Measurements from ENCODE around the gene ATP6V0B. TPM values are rescaled to one million over a fixed set of nuclear protein-coding genes. Genes with fewer than 3 reads are reported as not detected.

ATP6V0B gene
- total and polyA plus RNA-seq, 2 donors (not counting 3 experiments of a cell fraction or from before 2014, with no cell fraction given), result 110 to 325 TPM

DNA sequence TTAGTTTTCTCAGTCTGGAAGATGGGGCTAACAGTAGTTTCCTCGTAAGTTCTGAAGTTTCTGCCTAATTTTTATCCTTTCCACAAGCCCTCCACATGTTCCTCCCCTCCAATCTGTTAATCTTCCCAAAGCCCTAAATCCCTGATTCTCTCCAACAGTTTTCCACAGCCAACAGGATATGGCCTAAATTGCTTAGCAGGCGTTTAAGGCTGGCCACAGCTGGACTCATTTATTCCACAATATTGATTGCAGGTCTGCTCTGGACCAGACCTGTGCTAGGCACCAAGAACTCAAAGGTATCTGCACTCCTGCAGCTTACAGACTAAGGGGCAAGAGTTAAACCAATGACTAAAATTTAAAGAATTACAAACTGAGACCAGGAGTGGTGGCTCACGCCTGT, 52.6 kb downstream of the ATP6V0B start:
- no peak overlapping the region for H3K27ac ChIP-seq (ENCODE audit: insufficient read depth, low read depth, low read length)
- FAIRE-seq (no peak), DNase-seq (ENCODE audit: low read depth, low spot score) (no peak)
- peaks cover 7% of the 10 kb centered on the region for H3K4me1 ChIP-seq (ENCODE audit: control insufficient read depth, extremely low read depth, insufficient read depth, low read length)
- H3K27me3 ChIP-seq (ENCODE audit: control insufficient read depth in 2 of 2, insufficient read depth in 2 of 2, low read length in 2 of 2), result no peaks in the 10 kb centered on the region
- no peaks in the 10 kb centered on the region for H3K79me2 ChIP-seq (ENCODE audit: control insufficient read depth, insufficient read depth, low read length)
- H3K4me2 ChIP-seq (ENCODE audit: insufficient read depth, low read length), result no peak overlapping the region
- H3K4me3 ChIP-seq (replicated peaks in 1 of 3; ENCODE audit: insufficient read depth in 1 of 3, low read depth in 1 of 3, low read length in 3 of 3), result no peak overlapping the region
- no peaks in the 10 kb centered on the region for H3K36me3 ChIP-seq (ENCODE audit: control insufficient read depth in 2 of 2, extremely low read depth in 1 of 2, insufficient read depth in 2 of 2, low read length in 2 of 2)
- no peak overlapping the region for H2AFZ ChIP-seq (ENCODE audit: low read depth, low read length)
- intact Hi-C loops (cut with micrococcal nuclease) (no loop called here), dilution Hi-C loops (cut with MboI; ENCODE audit: extremely low pct_ligation_motif_present, low sequenced_read_pairs) (no loop called here)
- H3K9me3 ChIP-seq (replicated peaks; ENCODE audit: control insufficient read depth, insufficient read depth, low read length), result no peaks in the 10 kb centered on the region
- no peak overlapping the region for H3K9ac ChIP-seq (replicated peaks; ENCODE audit: extremely low read depth, insufficient read depth, low read length)
- no TSS peak for BruUV-seq (replicated peaks)
- H3K9me1 ChIP-seq (replicated peaks; ENCODE audit: control insufficient read depth, extremely low read depth, insufficient read depth, low read length), result no peaks in the 10 kb centered on the region
- ChIA-PET POLR2A (no interaction called here), CTCF (interaction anchor here (0.7 to 1.2 kb wide), 5 partner anchors 10 to 28 kb away, joined by 3 read pairs; no protein-coding TSS in a partner anchor)
- no peak for TF ChIP-seq POLR2A (IDR thresholded peaks at IDR 0.05; ENCODE audit: low read depth, low read length)
- no peak for TF ChIP-seq MYC (IDR thresholded peaks at IDR 0.05; ENCODE audit: low read depth, low read length)
- TF ChIP-seq JUN (IDR thresholded peaks at IDR 0.05; ENCODE audit: borderline replicate concordance, insufficient read depth, insufficient read length, low read depth), result no peak
- TF ChIP-seq, protein P1, sequence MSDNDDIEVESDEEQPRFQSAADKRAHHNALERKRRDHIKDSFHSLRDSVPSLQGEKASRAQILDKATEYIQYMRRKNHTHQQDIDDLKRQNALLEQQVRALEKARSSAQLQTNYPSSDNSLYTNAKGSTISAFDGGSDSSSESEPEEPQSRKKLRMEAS (IDR thresholded peaks at IDR 0.05; ENCODE audit: insufficient read depth, insufficient read length), result no peak
- TF ChIP-seq FOS (IDR thresholded peaks at IDR 0.05; ENCODE audit: borderline replicate concordance, insufficient read depth, low read length), result no peak
- no peak for TF ChIP-seq POLR2AphosphoS5 (IDR thresholded peaks at IDR 0.05; ENCODE audit: insufficient read depth, low read depth, low read length)
- no peak for TF ChIP-seq EZH2 (IDR thresholded peaks at IDR 0.05; ENCODE audit: borderline replicate concordance, low read depth, low read length, severe bottlenecking)
- TF ChIP-seq, protein P2, sequence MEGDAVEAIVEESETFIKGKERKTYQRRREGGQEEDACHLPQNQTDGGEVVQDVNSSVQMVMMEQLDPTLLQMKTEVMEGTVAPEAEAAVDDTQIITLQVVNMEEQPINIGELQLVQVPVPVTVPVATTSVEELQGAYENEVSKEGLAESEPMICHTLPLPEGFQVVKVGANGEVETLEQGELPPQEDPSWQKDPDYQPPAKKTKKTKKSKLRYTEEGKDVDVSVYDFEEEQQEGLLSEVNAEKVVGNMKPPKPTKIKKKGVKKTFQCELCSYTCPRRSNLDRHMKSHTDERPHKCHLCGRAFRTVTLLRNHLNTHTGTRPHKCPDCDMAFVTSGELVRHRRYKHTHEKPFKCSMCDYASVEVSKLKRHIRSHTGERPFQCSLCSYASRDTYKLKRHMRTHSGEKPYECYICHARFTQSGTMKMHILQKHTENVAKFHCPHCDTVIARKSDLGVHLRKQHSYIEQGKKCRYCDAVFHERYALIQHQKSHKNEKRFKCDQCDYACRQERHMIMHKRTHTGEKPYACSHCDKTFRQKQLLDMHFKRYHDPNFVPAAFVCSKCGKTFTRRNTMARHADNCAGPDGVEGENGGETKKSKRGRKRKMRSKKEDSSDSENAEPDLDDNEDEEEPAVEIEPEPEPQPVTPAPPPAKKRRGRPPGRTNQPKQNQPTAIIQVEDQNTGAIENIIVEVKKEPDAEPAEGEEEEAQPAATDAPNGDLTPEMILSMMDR (IDR thresholded peaks at IDR 0.05; ENCODE audit: extremely low read depth in 1 of 2, insufficient read depth in 1 of 2, low read depth in 1 of 2, low read length in 2 of 2), result no peak
- no peak for TF ChIP-seq GATA2 (IDR thresholded peaks at IDR 0.05; ENCODE audit: insufficient read depth, insufficient read length, low read depth, low read length)
- no peaks in the 10 kb centered on the region for H4K20me1 ChIP-seq (replicated peaks; ENCODE audit: control insufficient read depth, extremely low read depth, insufficient read depth, low read length)

Other genes starting within 250 kb of the ATP6V0B start
- gene ARTN, start 41.2 kb upstream of the ATP6V0B start, total RNA-seq, result 0.18 and 0.48 TPM in 2 replicates
- gene ARTN, start 41.2 kb upstream of the ATP6V0B start, polyA plus RNA-seq, result 0.11 TPM in 2 replicates
- gene IPO13, start 28.0 kb upstream of the ATP6V0B start, total RNA-seq, result 25.8 and 29.3 TPM in 2 replicates
- gene IPO13, start 28.0 kb upstream of the ATP6V0B start, polyA plus RNA-seq, result 28.9 and 32.3 TPM in 2 replicates
- 26.6 and 28.1 TPM in 2 replicates for gene DPH2, start 5.0 kb upstream of the ATP6V0B start, total RNA-seq
- 59.1 and 59.6 TPM in 2 replicates for gene DPH2, start 5.0 kb upstream of the ATP6V0B start, polyA plus RNA-seq
- 77.7 and 80.0 TPM in 2 replicates for gene B4GALT2, start 4.2 kb downstream of the ATP6V0B start, total RNA-seq
- 103 and 145 TPM in 2 replicates for gene B4GALT2, start 4.2 kb downstream of the ATP6V0B start, polyA plus RNA-seq
- 2.2 and 2.8 TPM in 2 replicates for gene CCDC24, start 16.6 kb downstream of the ATP6V0B start, total RNA-seq
- 3.1 and 3.4 TPM in 2 replicates for gene CCDC24, start 16.6 kb downstream of the ATP6V0B start, polyA plus RNA-seq
- gene SLC6A9, start 56.5 kb downstream of the ATP6V0B start, total RNA-seq, result 1.3 and 1.5 TPM in 2 replicates
- gene SLC6A9, start 56.5 kb downstream of the ATP6V0B start, polyA plus RNA-seq, result 0.80 and 0.81 TPM in 2 replicates
- not detected in 2 replicates for gene KLF17, start 143.9 kb downstream of the ATP6V0B start, total RNA-seq
- gene KLF17, start 143.9 kb downstream of the ATP6V0B start, polyA plus RNA-seq, result not detected in 2 replicates
- gene KLF18, start 166.7 kb downstream of the ATP6V0B start, total RNA-seq, result not detected in 2 replicates
- gene KLF18, start 166.7 kb downstream of the ATP6V0B start, polyA plus RNA-seq, result not detected in 2 replicates
- 40.9 and 42.9 TPM in 2 replicates for gene DMAP1, start 238.5 kb downstream of the ATP6V0B start, total RNA-seq
- 62.8 and 63.2 TPM in 2 replicates for gene DMAP1, start 238.5 kb downstream of the ATP6V0B start, polyA plus RNA-seq